Neuronal stem cell (in vitro differentiated cells): ENCODE data around the gene TERF2IP. TPM values are rescaled to one million over a fixed set of nuclear protein-coding genes. Genes with fewer than 3 reads are reported as not detected.

Experiments
- DNase-seq: peaks from one replicate; pipeline ENCODE4 v3.0.0-alpha.2; 2013; ENCODE audit warnings: low spot score
- H2AFZ ChIP-seq: one replicate; pipeline ENCODE4 v1.6.1; 2013; ENCODE audit warnings: mild to moderate bottlenecking, low read length, inconsistent platforms
- H2AK5ac ChIP-seq: 2 replicates; pipeline ENCODE4 v1.6.1; 2013; ENCODE audit warnings: low read depth, mild to moderate bottlenecking, inconsistent platforms, low read length, moderate library complexity, mixed read lengths
- H2BK120ac ChIP-seq: 2 replicates; pipeline ENCODE4 v1.6.1; 2013; ENCODE audit warnings: low read depth, mild to moderate bottlenecking, inconsistent platforms, low read length, moderate library complexity, mixed read lengths
- H2BK12ac ChIP-seq: one replicate; pipeline ENCODE4 v1.6.1; 2013; ENCODE audit warnings: low read length, inconsistent platforms
- H2BK15ac ChIP-seq: 2 replicates; pipeline ENCODE4 v1.6.1; 2013; ENCODE audit warnings: mild to moderate bottlenecking, low read length, inconsistent platforms, mixed read lengths
- H2BK5ac ChIP-seq: one replicate; pipeline ENCODE4 v1.6.1; 2013; ENCODE audit warnings: inconsistent platforms, mild to moderate bottlenecking, low read length, moderate library complexity
- H3K14ac ChIP-seq: one replicate; pipeline ENCODE4 v1.6.1; 2013; ENCODE audit warnings: low read length, inconsistent platforms
- H3K18ac ChIP-seq: 2 replicates; pipeline ENCODE4 v1.6.1; 2013; ENCODE audit warnings: low read length, inconsistent platforms
- H3K23ac ChIP-seq: 2 replicates; pipeline ENCODE4 v1.6.1; 2013; ENCODE audit warnings: low read depth, mild to moderate bottlenecking, mixed read lengths, low read length, inconsistent platforms; ENCODE audit not compliant: poor library complexity
- H3K27ac ChIP-seq: replicated peaks from 3 replicates; pipeline ENCODE4 v1.5.1; 2013; ENCODE audit warnings: low read length, inconsistent platforms
- H3K27me3 ChIP-seq, 3 experiments: 2 replicates each; pipeline ENCODE4 v1.6.1; 2013; ENCODE audit warnings: low read length in 3 of 3, mild to moderate bottlenecking in 2 of 3, inconsistent platforms in 1 of 3, low read depth in 1 of 3, mixed read lengths in 1 of 3, moderate library complexity in 1 of 3; ENCODE audit not compliant: control insufficient read depth in 3 of 3, insufficient read depth in 3 of 3
- H3K36me3 ChIP-seq, 2 donors: replicated peaks in 1 of 2; 2 replicates each; pipeline ENCODE4 v1.6.1; 2013; ENCODE audit warnings: low read length in 2 of 2; ENCODE audit not compliant: control insufficient read depth in 2 of 2, insufficient read depth in 2 of 2
- H3K4ac ChIP-seq: 2 replicates; pipeline ENCODE4 v1.6.1; 2013; ENCODE audit warnings: inconsistent platforms, mild to moderate bottlenecking, low read length, moderate library complexity
- H3K4me1 ChIP-seq, 2 donors: 1 replicate in 1 of 2; 2 replicates in 1 of 2; pipeline ENCODE4 v1.6.1; 2013; ENCODE audit warnings: low read length in 2 of 2, low read depth in 1 of 2; ENCODE audit not compliant: control insufficient read depth in 2 of 2, insufficient read depth in 1 of 2
- H3K4me2 ChIP-seq: one replicate; pipeline ENCODE4 v1.6.1; 2013; ENCODE audit warnings: mild to moderate bottlenecking, low read length, inconsistent platforms; ENCODE audit not compliant: insufficient read depth, poor library complexity, severe bottlenecking
- H3K4me3 ChIP-seq, 2 donors: 2 replicates each; pipeline ENCODE4 v1.5.1; 2013; ENCODE audit warnings: low read length in 2 of 2, mild to moderate bottlenecking in 2 of 2, inconsistent platforms in 1 of 2, moderate library complexity in 1 of 2
- H3K79me1 ChIP-seq: one replicate; pipeline ENCODE4 v1.6.1; 2013; ENCODE audit warnings: low read depth, mild to moderate bottlenecking, inconsistent platforms, low read length, moderate library complexity
- H3K9ac ChIP-seq: one replicate; pipeline ENCODE4 v1.6.1; 2013; ENCODE audit warnings: mild to moderate bottlenecking, low read depth, low read length, inconsistent platforms; ENCODE audit not compliant: poor library complexity
- H3K9me3 ChIP-seq, 2 donors: replicated peaks in 1 of 2; 2 replicates each; pipeline versions ENCODE3 to v1.6.1; 2013; ENCODE audit warnings: low read length in 2 of 2, mild to moderate bottlenecking in 2 of 2, inconsistent platforms in 1 of 2, low read depth in 1 of 2, mixed read lengths in 1 of 2, moderate library complexity in 1 of 2; ENCODE audit not compliant: control insufficient read depth in 2 of 2, insufficient read depth in 1 of 2
- H4K8ac ChIP-seq: one replicate; pipeline ENCODE4 v1.6.1; 2013; ENCODE audit warnings: low read depth, mild to moderate bottlenecking, inconsistent platforms, low read length, moderate library complexity
- H4K91ac ChIP-seq: one replicate; pipeline ENCODE4 v1.6.1; 2013; ENCODE audit warnings: low read length, low read depth, mild to moderate bottlenecking, inconsistent platforms; ENCODE audit not compliant: poor library complexity
- WGBS, 2 donors: extraction: QIAGEN DNeasy Blood & Tissue Kit; methylation state at CpG; one replicate each; pipeline ENCODE4 v1.1.7; 2013; ENCODE audit warnings: missing lambda C conversion rate in 2 of 2, mixed read lengths in 1 of 2; ENCODE audit not compliant: insufficient read length in 2 of 2, insufficient replicate concordance in 1 of 2; ENCODE audit errors: extremely low coverage in 2 of 2; 5-methylcytosine and 5-hydroxymethylcytosine counted together
- small RNA-seq: library from polyadenylated mRNA; stranded (forward); fragments of <200 nt; extraction: miRNeasy Mini kit (QIAGEN cat#:217004); gene quantifications from one replicate; pipeline ENCODE3, GENCODE V24; 2013; ENCODE audit not compliant: insufficient read depth

The TERF2IP gene

GRCh38 chr16:75701361-75701760 lies 53.8 kb downstream of the TERF2IP start, which contains the start of gene DUXB:
DUXB (minus strand) TSS chr16:75701461; CDS start chr16:75701418, 43 bp downstream.
- Histone ChIP-seq H3K4me3 (no peak within 1 kb of the TSS), H3K79me1 (no peaks in the 10 kb centered on the region), H3K4me2 (no peak within 1 kb of the TSS), H4K8ac (no peak within 1 kb of the TSS), H3K4ac (no peak within 1 kb of the TSS), H2BK15ac (no peak within 1 kb of the TSS), H3K4me1 (no peaks in the 10 kb centered on the region), H2BK12ac (no peak within 1 kb of the TSS), H3K18ac (no peak within 1 kb of the TSS), H3K9ac (no peak within 1 kb of the TSS), H3K36me3 (no peaks in the 10 kb centered on the region), H3K27me3 (no peaks in the 10 kb centered on the region), H2AK5ac (no peak within 1 kb of the TSS), H3K9me3 (no peaks in the 10 kb centered on the region), H2AFZ (no peak within 1 kb of the TSS), H3K27ac (no peak within 1 kb of the TSS), H2BK120ac (no peak within 1 kb of the TSS), H4K91ac (no peak within 1 kb of the TSS), H3K14ac (no peak within 1 kb of the TSS), H2BK5ac (no peak within 1 kb of the TSS), H3K23ac (no peak within 1 kb of the TSS)
- no CpG with 5 or more reads among the region's 5 CpGs for WGBS, 2 donors
- DNase-seq = no peak

GRCh38 chr16:75702242-75702641 lies 54.7 kb downstream of the TERF2IP start:
- no peak overlapping the region for H4K91ac ChIP-seq
- H3K23ac ChIP-seq = no peak overlapping the region
- no peak overlapping the region for H3K9ac ChIP-seq

GRCh38 chr16:75703306-75703705 lies 55.7 kb downstream of the TERF2IP start:
- Histone ChIP-seq H3K27me3 (no peaks in the 10 kb centered on the region), H2BK12ac (no peak overlapping the region), H3K27ac (no peak overlapping the region), H3K23ac (no peak overlapping the region), H3K18ac (no peak overlapping the region), H3K4ac (no peak overlapping the region), H3K9me3 (no peaks in the 10 kb centered on the region), H3K4me2 (no peak overlapping the region), H2BK5ac (no peak overlapping the region), H3K36me3 (no peaks in the 10 kb centered on the region), H2AFZ (no peak overlapping the region), H3K79me1 (no peaks in the 10 kb centered on the region), H3K4me1 (no peaks in the 10 kb centered on the region), H4K91ac (no peak overlapping the region), H3K9ac (no peak overlapping the region), H2BK15ac (no peak overlapping the region), H2BK120ac (no peak overlapping the region), H3K4me3 (no peak overlapping the region), H2AK5ac (no peak overlapping the region), H4K8ac (no peak overlapping the region), H3K14ac (no peak overlapping the region)
- DNase-seq = no peak
- WGBS, 2 donors = no CpG with 5 or more reads among the region's 4 CpGs

More at GRCh38 chr16:75702242-75702641, 54.7 kb downstream of the TERF2IP start:
- Histone ChIP-seq H2AFZ (no peak overlapping the region), H2BK120ac (no peak overlapping the region), H2BK5ac (no peak overlapping the region), H2AK5ac (no peak overlapping the region), H3K36me3 (no peaks in the 10 kb centered on the region), H2BK12ac (no peak overlapping the region), H3K27ac (no peak overlapping the region), H3K14ac (no peak overlapping the region), H3K4ac (no peak overlapping the region), H2BK15ac (no peak overlapping the region), H3K79me1 (no peaks in the 10 kb centered on the region), H3K27me3 (no peaks in the 10 kb centered on the region), H3K4me3 (no peak overlapping the region), H3K18ac (no peak overlapping the region), H4K8ac (no peak overlapping the region), H3K4me2 (no peak overlapping the region), H3K9me3 (no peaks in the 10 kb centered on the region), H3K4me1 (no peaks in the 10 kb centered on the region)
- no peak for DNase-seq
- WGBS, 2 donors = no CpG with 5 or more reads among the region's 2 CpGs

Small RNAs within 50 kb of the gene (small RNA-seq; reads per million reads assigned to genes)
- not detected for gene RN7SL520P
